Measurements from ENCODE around the gene PLIN4. TPM values are rescaled to one million over a fixed set of nuclear protein-coding genes. Genes with fewer than 3 reads are reported as not detected.

Gene PLIN4
- total and polyA plus RNA-seq, 9 of the 15 experiments (the other 6 are each of a cell fraction or from before 2014, with no cell fraction given), result 0.04 to 0.16 (median 0.07) TPM; not detected in 3

DNA sequence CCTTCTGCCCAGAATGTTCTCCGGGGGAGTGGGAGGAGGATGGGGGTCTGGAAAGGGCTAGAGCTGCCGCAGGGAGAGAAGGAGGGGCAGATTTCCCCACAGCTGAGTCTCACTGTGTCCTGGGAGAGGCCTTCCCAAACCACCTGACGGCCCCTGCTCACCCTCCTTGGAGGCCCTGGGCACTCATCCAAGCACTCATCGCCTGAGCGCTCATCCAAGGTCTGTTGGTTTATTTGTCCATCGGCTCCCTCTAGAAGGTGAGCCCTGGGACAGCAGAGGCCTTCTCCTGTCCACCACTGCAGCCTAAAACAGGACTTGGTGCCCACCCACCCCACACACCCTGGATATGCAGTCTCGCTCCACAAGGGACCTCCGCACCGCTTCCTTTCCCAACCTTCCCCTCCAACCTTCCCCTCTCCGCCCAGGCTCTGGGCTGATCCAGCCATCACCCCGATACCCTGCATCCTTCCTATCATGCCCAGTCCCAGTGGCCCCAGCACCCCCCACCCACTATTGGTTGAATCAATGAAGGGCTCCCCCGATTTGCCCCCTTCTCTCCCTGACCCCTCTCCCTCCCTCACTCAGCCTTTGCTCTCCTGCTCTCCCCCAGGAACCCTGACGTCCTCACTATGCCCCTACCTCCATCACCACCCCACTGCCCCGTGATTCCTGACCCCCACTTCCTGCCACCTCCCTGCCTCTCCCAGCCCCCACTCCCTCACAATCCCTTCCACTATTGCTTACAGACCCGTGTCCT is 62.4 kb downstream of the PLIN4 start (continued):
- no peak for TF ChIP-seq ZC3H11A (IDR thresholded peaks at IDR 0.05; ENCODE audit: low read depth, low read length)
- peak; percentile 34; the same call in 1 of the 2 replicates for TF ChIP-seq POLR2G (IDR thresholded peaks at IDR 0.05; ENCODE audit: low read depth, low read length)
- no peak; the same call in 1 of the 2 replicates for TF ChIP-seq NFIC (IDR thresholded peaks at IDR 0.05)
- TF ChIP-seq TAF1 (IDR thresholded peaks at IDR 0.05; ENCODE audit: control insufficient read depth, extremely low read depth, insufficient read depth, low read length, severe bottlenecking), result no peak
- TF ChIP-seq, protein P1, sequence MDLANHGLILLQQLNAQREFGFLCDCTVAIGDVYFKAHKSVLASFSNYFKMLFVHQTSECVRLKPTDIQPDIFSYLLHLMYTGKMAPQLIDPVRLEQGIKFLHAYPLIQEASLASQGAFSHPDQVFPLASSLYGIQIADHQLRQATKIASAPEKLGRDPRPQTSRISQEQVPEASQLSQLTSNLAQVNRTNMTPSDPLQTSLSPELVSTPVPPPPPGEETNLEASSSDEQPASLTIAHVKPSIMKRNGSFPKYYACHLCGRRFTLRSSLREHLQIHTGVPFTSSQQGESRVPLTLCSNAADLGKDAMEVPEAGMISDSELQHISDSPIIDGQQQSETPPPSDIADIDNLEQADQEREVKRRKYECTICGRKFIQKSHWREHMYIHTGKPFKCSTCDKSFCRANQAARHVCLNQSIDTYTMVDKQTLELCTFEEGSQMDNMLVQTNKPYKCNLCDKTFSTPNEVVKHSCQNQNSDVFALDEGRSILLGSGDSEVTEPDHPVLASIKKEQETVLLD (IDR thresholded peaks at IDR 0.05), result no peak
- TF ChIP-seq, protein P2, sequence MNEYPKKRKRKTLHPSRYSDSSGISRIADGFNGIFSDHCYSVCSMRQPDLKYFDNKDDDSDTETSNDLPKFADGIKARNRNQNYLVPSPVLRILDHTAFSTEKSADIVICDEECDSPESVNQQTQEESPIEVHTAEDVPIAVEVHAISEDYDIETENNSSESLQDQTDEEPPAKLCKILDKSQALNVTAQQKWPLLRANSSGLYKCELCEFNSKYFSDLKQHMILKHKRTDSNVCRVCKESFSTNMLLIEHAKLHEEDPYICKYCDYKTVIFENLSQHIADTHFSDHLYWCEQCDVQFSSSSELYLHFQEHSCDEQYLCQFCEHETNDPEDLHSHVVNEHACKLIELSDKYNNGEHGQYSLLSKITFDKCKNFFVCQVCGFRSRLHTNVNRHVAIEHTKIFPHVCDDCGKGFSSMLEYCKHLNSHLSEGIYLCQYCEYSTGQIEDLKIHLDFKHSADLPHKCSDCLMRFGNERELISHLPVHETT (CRISPR knock-in tag; conservative IDR thresholded peaks at IDR 0.05 in 1 of 2, IDR thresholded peaks at IDR 0.05 in 1 of 2), result no peak
- TF ChIP-seq ZFX (CRISPR knock-in tag; IDR thresholded peaks at IDR 0.05), result peak; percentile 20; the same call in 1 of the 2 replicates
- peak; percentile 54 for TF ChIP-seq RBFOX2 (IDR thresholded peaks at IDR 0.05; ENCODE audit: low read depth, low read length)
- TF ChIP-seq, protein P3, sequence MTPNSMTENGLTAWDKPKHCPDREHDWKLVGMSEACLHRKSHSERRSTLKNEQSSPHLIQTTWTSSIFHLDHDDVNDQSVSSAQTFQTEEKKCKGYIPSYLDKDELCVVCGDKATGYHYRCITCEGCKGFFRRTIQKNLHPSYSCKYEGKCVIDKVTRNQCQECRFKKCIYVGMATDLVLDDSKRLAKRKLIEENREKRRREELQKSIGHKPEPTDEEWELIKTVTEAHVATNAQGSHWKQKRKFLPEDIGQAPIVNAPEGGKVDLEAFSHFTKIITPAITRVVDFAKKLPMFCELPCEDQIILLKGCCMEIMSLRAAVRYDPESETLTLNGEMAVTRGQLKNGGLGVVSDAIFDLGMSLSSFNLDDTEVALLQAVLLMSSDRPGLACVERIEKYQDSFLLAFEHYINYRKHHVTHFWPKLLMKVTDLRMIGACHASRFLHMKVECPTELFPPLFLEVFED (CRISPR knock-in tag; conservative IDR thresholded peaks at IDR 0.05), result no peak
- no peak for TF ChIP-seq ZNF764 (CRISPR knock-in tag; IDR thresholded peaks at IDR 0.05; ENCODE audit: low read depth)
- 0 out of 4 replicates have a peak, but pooled peaks of 1 of the 2 experiments have one; percentile 12 for TF ChIP-seq NRF1 (conservative IDR thresholded peaks at IDR 0.05 in 1 of 2, IDR thresholded peaks at IDR 0.05 in 1 of 2)
- no peak for TF ChIP-seq POLR3A (IDR thresholded peaks at IDR 0.05; ENCODE audit: borderline replicate concordance, extremely low read depth, insufficient read depth, insufficient read length)
- peak; percentile 23 for TF ChIP-seq ZFP36 (IDR thresholded peaks at IDR 0.05; ENCODE audit: low read depth, low read length, partially characterized antibody)
- no peak for TF ChIP-seq HOXB6 (CRISPR knock-in tag; IDR thresholded peaks at IDR 0.05; ENCODE audit: borderline replicate concordance)
- TF ChIP-seq, protein P4, sequence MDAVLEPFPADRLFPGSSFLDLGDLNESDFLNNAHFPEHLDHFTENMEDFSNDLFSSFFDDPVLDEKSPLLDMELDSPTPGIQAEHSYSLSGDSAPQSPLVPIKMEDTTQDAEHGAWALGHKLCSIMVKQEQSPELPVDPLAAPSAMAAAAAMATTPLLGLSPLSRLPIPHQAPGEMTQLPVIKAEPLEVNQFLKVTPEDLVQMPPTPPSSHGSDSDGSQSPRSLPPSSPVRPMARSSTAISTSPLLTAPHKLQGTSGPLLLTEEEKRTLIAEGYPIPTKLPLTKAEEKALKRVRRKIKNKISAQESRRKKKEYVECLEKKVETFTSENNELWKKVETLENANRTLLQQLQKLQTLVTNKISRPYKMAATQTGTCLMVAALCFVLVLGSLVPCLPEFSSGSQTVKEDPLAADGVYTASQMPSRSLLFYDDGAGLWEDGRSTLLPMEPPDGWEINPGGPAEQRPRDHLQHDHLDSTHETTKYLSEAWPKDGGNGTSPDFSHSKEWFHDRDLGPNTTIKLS (IDR thresholded peaks at IDR 0.05; ENCODE audit: borderline replicate concordance, low read depth), result no peak
- no peak for TF ChIP-seq ZNF121 (CRISPR knock-in tag; conservative IDR thresholded peaks at IDR 0.05)
- TF ChIP-seq, protein P5, sequence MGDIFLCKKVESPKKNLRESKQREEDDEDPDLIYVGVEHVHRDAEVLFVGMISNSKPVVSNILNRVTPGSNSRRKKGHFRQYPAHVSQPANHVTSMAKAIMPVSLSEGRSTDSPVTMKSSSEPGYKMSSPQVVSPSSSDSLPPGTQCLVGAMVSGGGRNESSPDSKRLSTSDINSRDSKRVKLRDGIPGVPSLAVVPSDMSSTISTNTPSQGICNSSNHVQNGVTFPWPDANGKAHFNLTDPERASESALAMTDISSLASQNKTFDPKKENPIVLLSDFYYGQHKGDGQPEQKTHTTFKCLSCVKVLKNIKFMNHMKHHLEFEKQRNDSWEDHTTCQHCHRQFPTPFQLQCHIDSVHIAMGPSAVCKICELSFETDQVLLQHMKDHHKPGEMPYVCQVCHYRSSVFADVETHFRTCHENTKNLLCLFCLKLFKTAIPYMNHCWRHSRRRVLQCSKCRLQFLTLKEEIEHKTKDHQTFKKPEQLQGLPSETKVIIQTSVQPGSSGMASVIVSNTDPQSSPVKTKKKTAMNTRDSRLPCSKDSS (IDR thresholded peaks at IDR 0.05; ENCODE audit: low read depth, partially characterized antibody), result no peak
- no peak for TF ChIP-seq ZNF778 (CRISPR knock-in tag; IDR thresholded peaks at IDR 0.05)
- no peak for TF ChIP-seq ZNF316 (IDR thresholded peaks at IDR 0.05)

Data from K562 (cell line).